Lower leg skin (tissue), 3 donors: ENCODE measurements around the gene DRD1.

Source experiments
- CTCF ChIP-seq, 3 donors: fragments of 450-650 bp; IDR thresholded peaks; one replicate each; pipeline ENCODE4 v1.5.1; 2016; ENCODE audit warnings: antibody characterized with exemption in 3 of 3, mild to moderate bottlenecking in 3 of 3, moderate library complexity in 2 of 3
- POLR2A ChIP-seq, 2 donors: fragments of 450-650 bp; IDR thresholded peaks; one replicate each; pipeline ENCODE4 v1.6.1; 2016 to 2017; ENCODE audit warnings: antibody characterized with exemption in 2 of 2, mild to moderate bottlenecking in 1 of 2, moderate library complexity in 1 of 2

- TF ChIP-seq CTCF (IDR thresholded peaks at IDR 0.05), result no peak
- no peak for TF ChIP-seq POLR2A (IDR thresholded peaks at IDR 0.05)
These were observed 28.4 kb upstream of the DRD1 start for GRCh38 chr5:175472378-175472777.
